ENCODE data around the gene CHD5. TPM values are rescaled to one million over a fixed set of nuclear protein-coding genes. Genes with fewer than 3 reads are reported as not detected.

CHD5 gene
- total RNA-seq, 1 experiment from 2014 or later, result 62.9 TPM

GRCh38 chr1:6145396-6145750 lies 34.7 kb downstream of the CHD5 start:
- DNase-seq (ENCODE audit: low read depth, low spot score) (no peak), ATAC-seq (no peak)
- intact Hi-C loops (cut with micrococcal nuclease; ENCODE audit: unreplicated experiment) (no loop called here), in situ Hi-C loops (cut with HindIII; ENCODE audit: low pct_unique_long_range_greater_than_20kb, low sequenced_read_pairs) (no loop called here)
- CTCF ChIA-PET, result no interaction called here
- TF ChIP-seq, protein P1, sequence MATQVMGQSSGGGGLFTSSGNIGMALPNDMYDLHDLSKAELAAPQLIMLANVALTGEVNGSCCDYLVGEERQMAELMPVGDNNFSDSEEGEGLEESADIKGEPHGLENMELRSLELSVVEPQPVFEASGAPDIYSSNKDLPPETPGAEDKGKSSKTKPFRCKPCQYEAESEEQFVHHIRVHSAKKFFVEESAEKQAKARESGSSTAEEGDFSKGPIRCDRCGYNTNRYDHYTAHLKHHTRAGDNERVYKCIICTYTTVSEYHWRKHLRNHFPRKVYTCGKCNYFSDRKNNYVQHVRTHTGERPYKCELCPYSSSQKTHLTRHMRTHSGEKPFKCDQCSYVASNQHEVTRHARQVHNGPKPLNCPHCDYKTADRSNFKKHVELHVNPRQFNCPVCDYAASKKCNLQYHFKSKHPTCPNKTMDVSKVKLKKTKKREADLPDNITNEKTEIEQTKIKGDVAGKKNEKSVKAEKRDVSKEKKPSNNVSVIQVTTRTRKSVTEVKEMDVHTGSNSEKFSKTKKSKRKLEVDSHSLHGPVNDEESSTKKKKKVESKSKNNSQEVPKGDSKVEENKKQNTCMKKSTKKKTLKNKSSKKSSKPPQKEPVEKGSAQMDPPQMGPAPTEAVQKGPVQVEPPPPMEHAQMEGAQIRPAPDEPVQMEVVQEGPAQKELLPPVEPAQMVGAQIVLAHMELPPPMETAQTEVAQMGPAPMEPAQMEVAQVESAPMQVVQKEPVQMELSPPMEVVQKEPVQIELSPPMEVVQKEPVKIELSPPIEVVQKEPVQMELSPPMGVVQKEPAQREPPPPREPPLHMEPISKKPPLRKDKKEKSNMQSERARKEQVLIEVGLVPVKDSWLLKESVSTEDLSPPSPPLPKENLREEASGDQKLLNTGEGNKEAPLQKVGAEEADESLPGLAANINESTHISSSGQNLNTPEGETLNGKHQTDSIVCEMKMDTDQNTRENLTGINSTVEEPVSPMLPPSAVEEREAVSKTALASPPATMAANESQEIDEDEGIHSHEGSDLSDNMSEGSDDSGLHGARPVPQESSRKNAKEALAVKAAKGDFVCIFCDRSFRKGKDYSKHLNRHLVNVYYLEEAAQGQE (IDR thresholded peaks at IDR 0.05; ENCODE audit: insufficient read depth in 1 of 2, low read depth in 2 of 2, low read length in 1 of 2), result no peak
- TF ChIP-seq TCF7L2 (IDR thresholded peaks at IDR 0.05; ENCODE audit: low read depth, low read length) (no peak), POLR2AphosphoS5 (IDR thresholded peaks at IDR 0.05; ENCODE audit: low read depth, low read length) (no peak), SIN3A (IDR thresholded peaks at IDR 0.05; ENCODE audit: borderline replicate concordance, insufficient read depth, low read depth, low read length) (no peak)
- TF ChIP-seq, protein P2, sequence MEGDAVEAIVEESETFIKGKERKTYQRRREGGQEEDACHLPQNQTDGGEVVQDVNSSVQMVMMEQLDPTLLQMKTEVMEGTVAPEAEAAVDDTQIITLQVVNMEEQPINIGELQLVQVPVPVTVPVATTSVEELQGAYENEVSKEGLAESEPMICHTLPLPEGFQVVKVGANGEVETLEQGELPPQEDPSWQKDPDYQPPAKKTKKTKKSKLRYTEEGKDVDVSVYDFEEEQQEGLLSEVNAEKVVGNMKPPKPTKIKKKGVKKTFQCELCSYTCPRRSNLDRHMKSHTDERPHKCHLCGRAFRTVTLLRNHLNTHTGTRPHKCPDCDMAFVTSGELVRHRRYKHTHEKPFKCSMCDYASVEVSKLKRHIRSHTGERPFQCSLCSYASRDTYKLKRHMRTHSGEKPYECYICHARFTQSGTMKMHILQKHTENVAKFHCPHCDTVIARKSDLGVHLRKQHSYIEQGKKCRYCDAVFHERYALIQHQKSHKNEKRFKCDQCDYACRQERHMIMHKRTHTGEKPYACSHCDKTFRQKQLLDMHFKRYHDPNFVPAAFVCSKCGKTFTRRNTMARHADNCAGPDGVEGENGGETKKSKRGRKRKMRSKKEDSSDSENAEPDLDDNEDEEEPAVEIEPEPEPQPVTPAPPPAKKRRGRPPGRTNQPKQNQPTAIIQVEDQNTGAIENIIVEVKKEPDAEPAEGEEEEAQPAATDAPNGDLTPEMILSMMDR (IDR thresholded peaks at IDR 0.05), result no peak
- Histone ChIP-seq H3K36me3 (ENCODE audit: control insufficient read depth, insufficient read depth, low read length) (0 out of 2 replicates have a peak, but pooled peaks cover 4% of the 10 kb centered on the region), H3K4me1 (ENCODE audit: control insufficient read depth, insufficient read depth, low read length) (no peaks in the 10 kb centered on the region), H3K27me3 (ENCODE audit: control insufficient read depth, insufficient read depth, low read length) (no peaks in the 10 kb centered on the region), H3K27ac (ENCODE audit: low read length) (no peak overlapping the region), H3K4me3 (ENCODE audit: low read depth in 2 of 2, low read length in 2 of 2) (no peak overlapping the region), H3K9me3 (ENCODE audit: control insufficient read depth, insufficient read depth, low read depth, low read length) (no peaks in the 10 kb centered on the region)
- POLR2A ChIA-PET, result interaction anchor here (0.6 kb wide), 1 partner anchor 350 kb away, joined by 7 read pairs; no protein-coding TSS in a partner anchor
- no TSS peak for BruUV-seq (replicated peaks)

DNA sequence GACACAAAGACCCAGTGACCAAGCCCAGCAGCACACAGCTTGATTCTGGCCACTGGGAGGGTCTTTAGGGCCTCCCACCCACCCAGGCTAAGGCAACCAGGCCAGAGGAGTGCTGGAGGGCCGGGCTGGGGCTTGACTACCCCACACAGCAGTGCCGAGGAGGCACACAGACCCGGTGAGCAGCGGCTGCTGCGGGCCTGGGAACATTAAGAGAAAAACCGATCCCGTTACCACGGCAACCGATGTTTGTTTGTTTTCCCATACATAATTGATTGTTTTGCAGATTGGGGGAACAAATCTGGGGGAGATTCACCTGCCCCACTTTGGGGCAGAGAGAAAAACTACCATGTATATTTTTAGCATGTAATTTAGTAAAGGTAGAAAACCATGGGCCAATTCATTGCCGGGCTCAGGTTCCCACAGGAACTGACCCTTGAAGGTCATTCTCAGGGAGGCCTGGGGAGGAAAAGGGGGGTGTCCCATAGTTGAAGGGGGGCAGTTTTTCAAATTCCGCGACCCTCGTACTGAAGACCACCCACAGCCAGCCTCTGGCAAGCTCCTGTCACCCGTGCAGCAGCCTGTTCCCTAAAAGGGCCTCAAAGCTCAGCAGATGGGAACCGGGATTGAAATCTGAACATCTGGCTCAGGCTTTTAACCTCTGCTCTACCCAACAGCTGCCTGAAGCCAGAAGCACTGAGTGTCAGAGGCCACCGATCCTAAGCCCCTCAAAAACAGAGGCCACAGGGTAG lies 35.3 kb downstream of the CHD5 start:
- DNase-seq (ENCODE audit: low read depth, low spot score) (no peak), ATAC-seq (no peak)
- Histone ChIP-seq H3K27me3 (ENCODE audit: control insufficient read depth, insufficient read depth, low read length) (no peaks in the 10 kb centered on the region), H3K9me3 (ENCODE audit: control insufficient read depth, insufficient read depth, low read depth, low read length) (no peaks in the 10 kb centered on the region), H3K4me1 (ENCODE audit: control insufficient read depth, insufficient read depth, low read length) (no peaks in the 10 kb centered on the region), H3K36me3 (ENCODE audit: control insufficient read depth, insufficient read depth, low read length) (0 out of 2 replicates have a peak, but pooled peaks cover 4% of the 10 kb centered on the region), H3K4me3 (ENCODE audit: low read depth in 2 of 2, low read length in 2 of 2) (no peak overlapping the region), H3K27ac (ENCODE audit: low read length) (no peak overlapping the region)
- ChIA-PET POLR2A (no interaction called here), CTCF (no interaction called here)
- intact Hi-C loops (cut with micrococcal nuclease; ENCODE audit: unreplicated experiment), result no loop called here
- no peak for TF ChIP-seq SIN3A (IDR thresholded peaks at IDR 0.05; ENCODE audit: borderline replicate concordance, insufficient read depth, low read depth, low read length)
- TF ChIP-seq, protein P1 (IDR thresholded peaks at IDR 0.05; ENCODE audit: insufficient read depth in 1 of 2, low read depth in 2 of 2, low read length in 1 of 2), result no peak
- TF ChIP-seq TCF7L2 (IDR thresholded peaks at IDR 0.05; ENCODE audit: low read depth, low read length), result no peak
- no peak for TF ChIP-seq POLR2AphosphoS5 (IDR thresholded peaks at IDR 0.05; ENCODE audit: low read depth, low read length)
- TF ChIP-seq, protein P2 (IDR thresholded peaks at IDR 0.05), result no peak
- BruUV-seq (replicated peaks), result no TSS peak
- in situ Hi-C loops (cut with HindIII; ENCODE audit: low pct_unique_long_range_greater_than_20kb, low sequenced_read_pairs), result no loop called here
